GM18907 (cell line): ENCODE results near the gene STX18.
A peak's percentile ranks its signal among the peaks of the same experiment; 100 is the strongest.
"Not testable (repeated sequence)": the region's sequence is repeated elsewhere in the genome, so short reads cannot be mapped to it uniquely, and the experiment has no call there.

ENCODE experiments used
- ATAC-seq: cut with Tn5 transposase; IDR thresholded peaks from one replicate; pipeline ENCODE4 v1.9.1; 2021; ENCODE audit warnings: mild to moderate bottlenecking, moderate library complexity; ENCODE audit not compliant: unreplicated experiment

Gene STX18

DNA sequence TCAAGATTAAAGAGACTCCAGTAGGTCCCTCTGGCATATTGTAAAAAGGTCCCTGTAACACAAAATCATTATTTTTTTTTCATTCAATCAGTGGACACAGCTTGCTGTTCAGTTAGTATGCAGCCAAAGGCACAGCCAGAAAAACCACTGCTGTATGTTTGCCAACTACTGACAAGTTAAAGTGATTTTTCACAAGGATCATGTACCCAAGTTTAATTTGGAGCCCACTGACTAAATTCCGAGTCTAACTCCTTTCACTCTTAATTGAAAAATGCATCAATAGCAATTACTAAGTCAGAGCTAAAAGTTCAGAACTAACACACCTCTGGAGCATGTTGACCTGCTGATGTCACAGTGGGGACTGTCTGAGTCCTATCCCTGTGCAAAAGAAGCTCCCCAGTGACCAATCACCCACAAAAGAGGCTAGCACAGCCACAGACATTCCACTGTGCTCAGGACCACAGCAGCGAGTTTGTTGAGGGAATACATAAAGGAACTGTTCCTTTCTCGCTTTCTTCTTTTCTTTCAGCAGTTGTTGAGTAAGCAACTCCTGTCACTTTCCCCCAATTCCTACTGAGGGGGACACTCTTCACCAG is 60.4 kb downstream of the STX18 start:
- no peak for ATAC-seq

DNA sequence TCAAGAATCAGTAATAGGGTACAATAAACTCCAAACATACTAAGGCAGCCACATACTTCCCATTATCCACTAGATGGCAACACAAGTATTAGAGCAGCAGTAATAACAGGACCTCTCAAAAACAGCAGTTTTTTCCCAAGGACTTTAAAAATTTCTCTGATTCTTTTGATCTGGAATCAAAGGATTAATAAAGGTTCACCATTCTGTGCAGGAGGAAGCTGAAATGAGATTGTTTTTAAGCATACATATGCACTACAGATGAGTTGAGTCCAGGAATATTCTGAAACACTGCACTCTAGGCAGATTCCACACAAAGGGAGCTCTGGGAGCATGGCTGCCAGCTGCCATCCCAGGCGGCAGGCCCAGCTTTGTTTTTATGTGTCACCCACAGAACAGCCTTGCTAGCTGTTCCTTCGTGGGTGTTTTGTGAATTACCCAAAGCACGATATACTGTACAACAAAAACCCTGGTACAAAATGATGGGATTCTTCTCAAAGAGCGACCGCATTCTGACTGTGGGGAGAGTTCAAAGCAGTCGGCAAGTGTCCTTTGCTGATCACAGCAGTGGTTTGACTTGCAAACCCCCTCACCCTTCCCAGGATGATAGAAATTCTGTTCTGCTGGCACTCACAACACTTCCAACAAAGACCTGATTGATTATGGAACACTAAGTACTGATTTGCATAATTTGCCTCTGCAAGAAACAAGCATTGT is 61.0 kb downstream of the STX18 start:
- no peak for ATAC-seq

DNA sequence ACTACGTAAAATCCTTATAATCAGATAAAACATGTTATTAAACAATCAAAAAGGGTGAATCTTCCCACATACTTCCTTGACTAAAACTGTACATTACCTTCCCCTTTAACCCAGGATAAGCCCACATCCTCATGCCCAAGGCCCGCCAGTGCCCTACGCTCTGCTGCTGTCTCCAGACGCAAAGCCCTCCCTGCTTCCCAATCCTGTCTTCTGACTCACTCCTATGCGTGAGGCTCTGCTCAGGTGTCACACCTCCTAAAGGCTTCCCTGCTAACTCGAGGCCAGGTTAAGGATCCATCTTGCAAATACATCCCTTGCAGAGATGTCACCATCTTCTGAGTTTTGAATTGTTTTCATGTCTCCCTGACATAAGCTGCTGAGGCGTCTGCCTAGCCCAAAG is 61.6 kb downstream of the STX18 start:
- no peak for ATAC-seq

DNA sequence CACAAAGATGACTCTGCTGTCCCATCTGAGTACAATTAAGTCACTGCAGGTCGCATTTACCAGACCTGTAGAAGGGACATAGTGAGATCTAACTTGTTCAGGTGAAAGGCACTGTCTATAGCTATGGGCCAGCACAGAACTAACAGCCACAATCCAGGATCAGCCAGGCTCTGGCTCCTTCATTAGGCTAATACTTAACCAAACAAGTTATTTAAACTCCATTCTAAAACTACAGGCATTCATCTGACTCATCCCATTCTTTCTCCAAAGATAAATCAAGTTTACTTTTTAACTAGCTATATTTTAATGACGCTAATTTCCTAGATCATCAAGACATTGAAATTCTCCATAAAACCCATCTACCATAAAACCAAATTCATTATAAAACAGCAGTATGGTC is 62.5 kb downstream of the STX18 start:
- ATAC-seq, result no peak

DNA sequence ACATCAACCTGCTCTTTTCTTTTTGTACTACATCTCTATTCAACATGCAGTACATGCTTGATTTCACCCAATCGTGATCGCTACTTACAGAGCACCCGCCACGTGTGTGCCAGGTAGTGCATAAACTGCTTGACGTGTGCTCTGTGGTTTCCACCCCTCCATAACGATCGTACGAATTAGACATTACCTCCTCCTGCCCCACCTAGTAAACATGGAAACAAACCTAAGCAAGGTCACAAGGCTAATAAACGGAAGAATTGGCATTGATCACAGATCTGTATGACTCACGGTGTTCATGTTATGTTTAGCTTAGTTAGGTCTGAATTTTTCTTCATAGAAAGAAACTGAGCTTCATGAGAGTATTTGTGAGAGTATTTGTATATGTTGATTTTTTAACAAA is 64.1 kb downstream of the STX18 start:
- no peak for ATAC-seq

DNA sequence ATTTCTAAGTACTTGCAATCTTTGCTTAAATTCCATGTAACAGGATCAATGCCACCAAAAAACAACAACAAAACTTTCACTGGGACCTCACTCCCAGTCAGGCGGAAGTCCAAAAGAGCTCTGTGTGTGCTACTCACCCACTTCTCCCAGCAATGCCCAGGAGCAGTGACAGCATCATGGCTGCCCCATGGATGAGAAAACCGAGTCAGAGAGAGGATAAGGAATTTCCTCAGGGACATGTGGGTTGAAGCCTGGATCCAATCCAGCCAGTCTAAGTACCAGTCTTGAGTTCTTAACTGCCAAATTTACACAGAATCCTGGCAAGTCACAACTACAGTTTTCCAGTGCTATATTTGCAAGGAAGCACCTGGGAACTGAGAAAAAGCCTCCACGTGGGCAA is 64.5 kb downstream of the STX18 start:
- ATAC-seq, result no peak

DNA sequence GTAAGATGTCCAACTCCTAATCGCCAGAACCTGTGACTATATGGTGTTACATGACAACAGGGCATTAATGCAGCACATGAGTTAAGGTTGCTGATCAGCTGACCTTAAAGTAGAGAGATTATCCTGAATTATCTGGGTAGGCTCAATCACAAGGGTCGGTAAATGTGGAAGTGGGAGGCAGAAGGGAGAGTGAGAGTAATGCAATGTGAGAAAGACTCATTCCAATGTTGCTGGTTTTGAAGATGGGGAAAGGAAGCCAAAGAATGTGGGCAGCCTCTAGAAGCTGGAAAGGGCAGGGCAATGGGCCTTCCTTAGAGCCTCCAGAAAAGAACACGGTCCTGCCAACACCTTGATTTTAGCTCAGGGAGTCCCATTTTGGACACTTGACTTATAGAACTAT is 67.4 kb downstream of the STX18 start:
- no peak for ATAC-seq

DNA sequence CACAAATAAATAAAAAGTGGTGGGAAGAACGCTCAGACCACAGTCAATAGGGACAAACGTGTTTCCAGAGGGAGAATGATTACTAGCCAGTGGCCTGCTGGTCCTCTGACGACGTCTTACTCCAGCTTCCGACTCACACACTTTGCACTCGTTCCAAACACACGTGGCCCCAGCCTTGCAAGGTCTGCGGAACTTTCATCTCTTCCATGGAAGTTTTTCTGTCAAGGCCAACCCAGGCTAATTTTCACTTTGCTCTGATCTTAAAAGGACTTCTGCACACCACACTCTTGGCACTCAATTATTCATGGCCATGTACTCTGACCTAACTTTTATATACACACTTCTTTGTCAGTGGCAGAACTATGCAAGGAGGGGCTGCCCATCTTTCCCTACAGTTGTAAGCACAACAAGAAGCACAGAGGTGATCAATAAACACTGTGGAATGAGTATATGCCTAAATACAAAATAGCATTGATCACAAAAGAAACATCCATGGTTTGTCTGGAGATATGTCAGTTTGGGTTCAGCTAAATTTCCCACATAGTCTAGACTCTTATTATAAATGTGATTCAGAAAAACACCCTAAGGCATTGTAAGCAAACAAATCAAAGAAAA is 69.4 kb downstream of the STX18 start:
- no peak for ATAC-seq

DNA sequence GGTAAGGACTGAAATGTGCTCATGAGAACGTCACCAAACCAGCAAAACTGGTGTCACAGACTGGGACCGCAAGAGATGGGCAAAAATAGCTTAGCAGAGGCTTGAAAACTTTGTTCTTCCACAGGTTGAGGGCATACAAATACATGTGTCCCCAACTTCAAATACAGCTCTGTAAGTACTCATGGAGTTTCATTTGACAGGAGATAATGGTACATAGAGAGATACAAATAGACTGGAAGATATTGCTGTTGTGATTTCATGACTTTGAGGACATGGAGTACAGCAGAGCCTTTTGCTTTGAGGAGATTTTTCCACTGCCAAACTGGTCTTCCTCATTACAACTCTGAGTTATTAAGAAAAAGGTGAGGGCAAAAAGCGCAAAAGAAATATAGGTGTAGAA is 70.7 kb downstream of the STX18 start:
- ATAC-seq, result no peak

DNA sequence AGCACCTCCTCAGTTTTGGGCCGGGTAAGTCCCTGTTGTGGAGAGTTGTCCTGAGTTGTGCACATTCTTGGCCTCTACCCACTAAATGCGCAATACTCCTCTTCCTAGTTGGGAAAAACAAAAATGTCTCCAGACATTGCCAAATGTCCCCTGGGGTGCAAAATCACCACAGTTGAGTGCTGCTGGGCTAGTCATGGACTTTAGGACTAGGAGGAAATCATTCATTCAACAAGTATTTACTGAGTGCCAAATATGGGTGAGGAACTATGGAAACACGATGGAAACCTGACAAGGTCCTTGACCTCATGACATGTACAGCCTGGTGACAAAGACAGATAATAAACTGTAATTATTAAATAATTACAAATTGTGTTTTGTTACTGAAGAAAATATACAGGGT is 71.6 kb downstream of the STX18 start:
- no peak for ATAC-seq

DNA sequence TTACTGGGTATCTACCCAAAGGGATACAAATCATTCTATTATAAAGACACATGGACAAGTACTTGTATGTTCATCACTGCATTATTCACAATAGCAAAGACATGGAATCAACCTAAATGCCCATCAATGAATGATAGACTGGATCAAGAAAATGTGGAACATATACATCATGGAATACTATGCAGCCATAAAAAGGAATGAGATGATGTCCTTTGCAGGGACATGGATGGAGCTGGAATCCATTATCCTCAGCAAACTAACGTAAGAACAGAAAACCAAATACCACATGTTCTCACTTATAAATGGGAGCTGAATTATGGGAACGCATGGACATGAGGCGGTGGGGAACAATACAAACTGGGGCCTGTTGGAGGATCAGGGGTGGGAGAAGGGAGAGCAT is 76.6 kb downstream of the STX18 start:
- not testable (repeated sequence) for ATAC-seq

DNA sequence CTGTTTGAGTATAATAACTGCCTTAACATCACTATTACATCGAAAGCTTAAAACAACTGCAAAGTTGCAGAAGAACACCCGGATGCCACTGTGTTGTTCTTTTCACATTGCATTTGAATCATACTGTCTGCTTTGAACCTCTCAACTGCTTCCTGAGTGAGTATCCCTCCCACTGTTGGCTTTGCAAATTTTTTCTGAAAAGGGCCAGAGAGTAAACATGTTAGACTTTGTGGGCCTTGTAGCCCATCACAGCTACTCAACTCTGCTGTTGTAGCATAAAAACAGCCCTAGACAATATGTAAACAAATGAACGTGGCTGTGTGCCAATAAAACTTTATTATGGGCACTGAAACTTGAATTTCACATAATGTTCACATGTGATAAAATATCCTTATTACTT is 78.9 kb downstream of the STX18 start:
- no peak for ATAC-seq

DNA sequence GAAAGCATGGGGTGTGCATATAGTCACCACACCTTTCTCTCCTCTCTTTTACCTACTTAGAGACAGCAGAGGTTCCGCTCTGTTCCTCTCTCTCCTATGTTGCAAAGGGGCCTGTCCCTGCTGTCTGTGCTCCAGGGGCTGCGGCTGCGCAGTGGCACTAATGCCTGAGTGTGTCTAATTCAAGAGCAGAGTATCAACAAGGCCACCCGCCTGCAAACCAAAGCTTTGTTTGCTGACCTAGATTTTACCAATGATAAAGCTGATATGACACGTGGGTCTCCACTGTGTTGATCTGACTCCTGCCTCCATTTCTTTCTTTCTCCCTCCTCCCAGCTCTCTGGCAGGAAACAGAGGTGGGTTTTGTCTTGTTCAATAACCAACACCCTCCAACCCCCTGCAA is 80.0 kb downstream of the STX18 start:
- no peak for ATAC-seq

DNA sequence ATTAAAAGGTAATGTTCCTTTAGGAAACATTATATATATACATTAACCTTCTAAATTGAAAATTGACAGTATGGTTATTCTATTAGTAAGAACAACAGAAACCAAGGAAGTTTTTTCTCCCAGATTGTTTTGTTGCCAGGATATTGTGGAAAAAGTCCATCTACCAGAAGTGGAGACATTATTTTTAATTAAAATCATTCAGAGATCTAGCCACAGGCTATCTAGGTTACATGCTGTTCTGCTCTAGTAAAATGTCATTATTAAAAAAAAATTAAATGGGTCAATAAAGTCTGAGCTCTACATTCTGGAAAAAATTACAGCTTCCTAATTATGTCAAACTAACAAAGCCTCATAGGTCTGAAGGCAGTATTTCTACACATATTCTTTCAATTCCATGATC is 80.7 kb downstream of the STX18 start:
- ATAC-seq, result no peak

DNA sequence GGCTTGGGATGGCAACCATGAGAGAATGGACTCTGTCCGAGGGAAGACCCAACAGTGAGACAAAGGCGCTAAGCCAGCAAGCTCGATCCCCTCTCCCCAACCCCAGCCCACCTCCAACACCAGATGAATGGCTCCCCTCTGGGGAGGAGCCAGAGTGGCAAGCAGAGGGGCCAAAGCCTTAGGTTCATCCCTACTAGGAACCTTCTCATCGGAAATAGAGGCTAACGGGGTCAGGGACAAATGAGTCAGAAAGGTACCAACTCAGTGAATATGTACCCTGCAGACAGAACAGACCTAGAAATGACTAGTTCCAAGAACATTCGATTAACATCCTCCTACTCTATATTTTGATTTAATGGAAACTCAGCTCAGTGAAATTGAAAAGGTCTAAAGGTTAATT is 81.1 kb downstream of the STX18 start:
- ATAC-seq, result no peak

DNA sequence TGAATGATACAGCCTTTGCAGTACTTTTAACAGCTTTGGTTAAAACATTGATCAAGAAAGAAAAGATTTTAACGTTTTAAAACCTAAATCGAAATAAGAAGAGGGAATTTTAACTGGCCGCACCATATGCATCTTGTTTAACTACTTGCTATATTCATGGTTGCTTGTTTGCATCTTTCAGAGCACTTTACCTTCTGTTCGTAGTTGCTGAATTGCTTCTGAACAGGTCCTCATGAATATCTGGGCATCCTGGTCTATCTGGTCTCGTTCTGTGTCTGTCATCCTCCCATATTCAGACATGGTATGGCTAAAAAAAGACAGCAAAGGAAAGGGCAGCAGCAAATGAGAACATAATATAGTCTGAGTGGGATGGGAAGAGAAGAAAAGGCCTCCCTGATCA is 82.7 kb downstream of the STX18 start:
- ATAC-seq, result no peak

DNA sequence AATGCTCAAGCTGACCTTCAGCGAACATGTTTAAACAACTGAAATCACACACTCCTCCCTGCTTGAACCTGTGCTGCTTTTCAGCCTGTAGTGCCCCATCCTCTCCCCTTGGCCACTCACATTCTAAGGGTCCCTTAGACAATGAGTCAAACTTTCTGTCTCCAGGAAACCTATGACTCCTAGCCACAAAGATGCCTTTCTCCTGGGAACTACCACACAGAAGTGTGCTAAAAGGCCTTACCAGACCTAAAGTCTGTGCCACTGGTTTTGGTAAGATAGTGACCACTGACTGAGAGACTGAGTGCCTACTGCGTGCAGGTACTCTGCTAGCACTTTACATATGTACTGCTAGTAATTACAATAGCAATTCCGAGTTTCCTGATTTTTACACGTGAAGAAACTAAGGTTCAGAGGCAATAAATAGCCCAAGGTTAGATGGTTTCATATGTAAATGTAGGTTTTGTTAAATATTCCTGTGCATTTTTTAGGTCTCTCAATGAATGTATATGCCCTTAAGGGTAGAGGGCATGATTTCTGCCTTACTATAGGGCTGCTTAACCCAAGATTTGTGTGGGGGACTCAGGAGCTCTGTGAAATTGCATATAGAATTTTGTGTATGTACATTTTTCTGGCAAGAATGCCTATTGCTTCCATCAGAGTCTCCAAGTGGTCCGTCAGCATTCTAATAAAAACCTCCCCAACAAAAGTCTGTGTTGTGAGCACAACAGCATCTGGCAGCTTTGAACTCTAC is 83.9 kb downstream of the STX18 start:
- no peak for ATAC-seq

DNA sequence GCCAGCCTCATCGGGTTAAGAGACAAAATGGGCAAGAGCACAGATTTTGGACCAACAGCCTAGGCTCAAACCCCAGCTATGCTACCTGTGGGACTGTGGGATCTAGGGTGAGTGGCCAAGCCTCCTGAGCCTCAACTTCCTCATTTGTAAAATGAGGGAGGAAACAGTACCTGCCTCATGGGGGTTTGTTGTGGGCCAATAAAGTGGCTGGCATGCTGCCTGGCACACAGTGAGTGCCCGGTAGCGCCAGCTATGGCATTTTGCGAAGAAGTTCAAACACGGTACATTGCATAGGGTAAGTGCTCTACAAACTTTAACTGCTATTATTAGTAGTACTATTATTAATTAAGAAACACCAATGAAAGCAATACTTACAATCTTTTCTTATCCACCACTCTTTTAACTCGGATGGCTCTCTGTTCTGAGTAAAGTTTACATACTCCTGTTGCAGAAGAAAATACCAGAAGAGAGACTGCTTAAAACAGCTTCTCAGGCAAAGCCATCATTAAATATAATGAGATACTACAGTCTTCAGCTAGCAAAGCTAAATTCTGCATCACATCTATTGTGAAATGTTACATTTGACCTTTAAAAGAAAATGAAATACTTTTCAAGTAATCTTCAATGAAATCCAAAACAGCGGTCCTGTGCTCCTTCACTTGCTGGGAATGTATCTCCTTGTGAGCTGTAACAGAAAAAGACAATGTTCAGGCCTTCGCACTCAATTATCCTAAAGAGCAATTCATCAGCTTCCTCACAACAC is 84.9 kb downstream of the STX18 start:
- ATAC-seq, result no peak

DNA sequence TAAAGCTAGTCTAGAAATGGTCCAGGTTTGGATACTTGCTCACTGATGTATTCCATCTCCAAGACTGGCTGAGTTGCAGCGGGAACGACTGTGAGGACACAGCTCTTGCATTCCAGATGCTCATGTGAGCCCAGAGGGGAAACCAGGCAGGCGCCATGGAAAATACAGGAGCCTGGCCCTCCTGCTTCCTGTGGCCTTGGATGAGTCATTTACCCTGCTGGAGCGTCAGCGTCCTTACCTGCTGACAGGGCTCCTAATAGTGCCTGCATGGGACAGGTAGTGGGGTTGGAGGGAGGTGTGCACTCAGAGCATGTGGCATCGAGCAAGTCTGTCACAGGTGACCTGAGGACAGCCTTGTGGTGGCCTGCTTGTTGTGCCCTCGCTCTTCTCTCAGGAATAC is 85.5 kb downstream of the STX18 start:
- ATAC-seq, result no peak

DNA sequence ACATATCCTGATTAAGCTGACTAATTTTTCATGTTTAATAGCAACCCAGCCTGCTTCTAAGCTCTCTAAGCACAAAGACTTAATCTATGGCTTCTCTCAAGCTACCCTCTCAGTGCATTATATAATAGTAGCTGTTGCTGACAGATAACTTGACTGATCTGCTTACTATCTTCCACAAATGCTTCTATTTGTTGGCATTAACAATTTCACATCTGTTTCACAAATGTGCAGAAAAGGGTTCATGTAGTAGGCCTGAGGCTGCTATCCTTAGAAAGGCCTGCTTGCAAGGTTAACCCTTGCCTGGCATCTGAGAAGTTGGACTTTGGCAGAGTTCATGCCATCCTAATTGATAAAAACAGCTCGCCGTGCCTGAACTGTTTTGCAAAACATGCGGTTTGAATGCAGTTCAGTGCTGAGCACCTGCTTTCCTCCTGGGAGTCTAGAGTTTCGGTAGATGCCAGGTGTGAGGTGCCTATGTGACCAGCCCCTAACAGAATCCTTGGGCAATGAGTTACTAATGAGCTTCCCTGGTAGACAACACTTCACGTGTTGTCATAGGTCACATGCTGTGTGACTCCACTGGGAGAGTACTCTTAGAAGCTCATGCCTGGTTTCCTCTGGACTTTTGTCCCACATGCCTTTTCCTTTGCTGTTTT is 86.5 kb downstream of the STX18 start:
- ATAC-seq, result peak; percentile 92

DNA sequence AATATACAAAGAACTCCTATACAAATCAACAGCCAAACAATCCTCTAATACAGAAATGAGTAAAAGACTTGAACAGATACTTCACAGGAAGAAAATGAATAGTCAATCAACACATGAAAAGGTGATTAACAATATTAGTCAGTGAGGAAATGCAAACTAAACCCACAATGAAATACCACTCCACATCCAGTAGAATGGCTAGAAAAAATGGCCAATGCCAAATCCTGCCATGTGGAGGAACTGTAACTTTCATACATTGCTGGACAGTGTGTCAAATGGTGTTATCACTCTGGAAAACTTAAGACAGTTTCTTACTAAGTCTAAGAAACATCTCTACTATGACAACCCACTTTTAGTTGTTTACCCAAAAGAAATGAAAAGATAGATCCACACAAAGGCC is 95.4 kb downstream of the STX18 start:
- no peak for ATAC-seq
